OCI-LY7 (cell line): Measurements from ENCODE around the gene HIP1R. TPM values are rescaled to one million over a fixed set of nuclear protein-coding genes. Genes with fewer than 3 reads are reported as not detected.

Experiments
- BruUV-seq: library from RNA; stranded (reverse); fragments of 400-500 nt; replicated peaks from 2 replicates; lab custom pipeline; 2021; lab: Mats Ljungman, UMichigan
- CTCF ChIA-PET: fragments of 300-600 bp; sonication (Branson Sonifier 250); formaldehyde crosslinking; loops from one replicate; lab custom pipeline; 2022; ENCODE audit warnings: antibody characterized with exemption; ENCODE audit not compliant: unreplicated experiment; lab: Charles Lee
- POLR2A ChIA-PET: fragments of 300-600 bp; sonication (Branson Sonifier 250); formaldehyde crosslinking; loops from one replicate; lab custom pipeline; 2022; ENCODE audit warnings: antibody characterized with exemption; lab: Charles Lee
- DNase-seq: peaks from one replicate; pipeline ENCODE4 v3.0.0-alpha.2; 2015; ENCODE audit warnings: low spot score
- H2AFZ ChIP-seq: fragments of 200-600 bp; sonication (generic), shearing (Covaris generic); 2 replicates; pipeline ENCODE4 v1.6.1; 2014; ENCODE audit warnings: mild to moderate bottlenecking, antibody characterized with exemption, low read length, moderate library complexity
- H3K27ac ChIP-seq: fragments of 200-600 bp; sonication (generic); 2 replicates; pipeline ENCODE4 v1.5.1; 2014; ENCODE audit warnings: mixed run types, low read depth, mild to moderate bottlenecking, moderate library complexity, low read length, inconsistent platforms; ENCODE audit not compliant: poor library complexity, severe bottlenecking
- H3K36me3 ChIP-seq: fragments of 200-600 bp; sonication (generic); 2 replicates; pipeline ENCODE4 v1.6.1; 2014; ENCODE audit warnings: mild to moderate bottlenecking, antibody characterized with exemption, low read length, moderate library complexity, mixed read lengths; ENCODE audit not compliant: insufficient read depth
- H3K4me1 ChIP-seq: fragments of 200-600 bp; sonication (generic); 2 replicates; pipeline ENCODE4 v1.5.1; 2014; ENCODE audit warnings: mild to moderate bottlenecking, low read length; ENCODE audit not compliant: insufficient read depth, poor library complexity, severe bottlenecking
- H3K4me2 ChIP-seq: fragments of 200-600 bp; sonication (generic); 2 replicates; pipeline ENCODE4 v1.6.1; 2014; ENCODE audit warnings: mild to moderate bottlenecking, low read length
- H3K4me3 ChIP-seq: fragments of 200-600 bp; sonication (generic); 2 replicates; pipeline ENCODE4 v1.5.1; 2014; ENCODE audit warnings: mild to moderate bottlenecking, low read depth, low read length; ENCODE audit not compliant: poor library complexity, severe bottlenecking
- H3K79me2 ChIP-seq: fragments of 200-600 bp; sonication (generic); 2 replicates; pipeline ENCODE4 v1.6.1; 2016; ENCODE audit warnings: low read depth, mild to moderate bottlenecking, low read length, moderate library complexity, mixed read lengths; ENCODE audit not compliant: insufficient read depth
- H3K9me2 ChIP-seq: fragments of 200-600 bp; sonication (generic); 2 replicates; pipeline ENCODE4 v1.6.1; 2016; ENCODE audit warnings: mild to moderate bottlenecking, low read length, mixed read lengths; ENCODE audit not compliant: insufficient read depth
- H3K9me3 ChIP-seq: fragments of 200-600 bp; sonication (generic); 2 replicates; pipeline ENCODE4 v1.6.1; 2014; ENCODE audit warnings: mild to moderate bottlenecking, mixed run types, low read length, mixed read lengths
- H4K20me1 ChIP-seq: fragments of 200-600 bp; sonication (generic); 2 replicates; pipeline ENCODE4 v1.6.1; 2014; ENCODE audit warnings: mild to moderate bottlenecking, antibody characterized with exemption, low read length, moderate library complexity, mixed read lengths; ENCODE audit not compliant: insufficient read depth
- CTCF ChIP-seq: fragments of 200-600 bp; sonication (generic); conservative IDR thresholded peaks from 2 replicates; pipeline ENCODE4 v1.5.1; 2014; ENCODE audit warnings: mild to moderate bottlenecking, antibody characterized with exemption, low read length, moderate library complexity, mixed read lengths
- EZH2phosphoT487 ChIP-seq: fragments of 200-600 bp; sonication (generic); IDR thresholded peaks from 2 replicates; pipeline ENCODE4 v1.6.1; 2018; ENCODE audit warnings: low read depth, borderline replicate concordance, mild to moderate bottlenecking, mixed run types, antibody characterized with exemption, low read length, moderate library complexity, mixed read lengths
- intact Hi-C: fragments of 100-400 bp; cut with micrococcal nuclease; formaldehyde crosslinking; loops from one replicate; pipeline ENCODE4 v1.10.0; 2022; ENCODE audit not compliant: unreplicated experiment
- total RNA-seq, 2 experiments: library from RNA; depleted of rRNA in 1 of 2; stranded (reverse); fragments of >200 nt in 1 of 2; shearing (Covaris generic) in 1 of 2; gene quantifications; 2 replicates each; pipeline ENCODE4 v1.2.3, GENCODE V29; 2014 to 2022

Gene HIP1R
- total RNA-seq, 2 experiments from 2014 or later = 56.5 to 66.4 TPM

DNA sequence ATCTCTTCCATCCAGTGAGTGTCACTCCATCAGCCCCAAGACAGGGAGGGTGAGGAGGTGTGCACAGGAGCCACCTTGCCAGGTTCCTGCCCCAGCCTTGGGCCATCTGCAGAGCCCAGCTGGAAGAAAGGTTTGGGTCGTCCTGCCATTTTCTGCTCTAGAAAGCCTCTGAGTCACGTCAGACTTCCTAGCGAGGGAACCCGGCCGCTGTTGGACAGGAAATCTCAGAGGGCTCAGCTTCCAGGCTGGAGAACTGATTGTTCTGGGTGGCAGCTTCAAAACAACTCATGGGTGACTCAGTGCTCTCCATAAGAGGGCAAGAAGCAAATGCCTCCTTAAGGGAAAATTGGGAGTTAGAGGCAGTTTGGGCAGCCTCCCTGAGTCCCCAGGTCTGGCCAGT, 16.6 kb downstream of the HIP1R start:
- DNase-seq = no peak
- Histone ChIP-seq H3K36me3 (peaks cover 38% of the 10 kb centered on the region), H3K27ac (no peak overlapping the region), H2AFZ (no peak overlapping the region), H3K9me2 (no peaks in the 10 kb centered on the region), H3K4me3 (no peak overlapping the region), H3K9me3 (no peaks in the 10 kb centered on the region), H3K4me1 (no peaks in the 10 kb centered on the region), H4K20me1 (no peaks in the 10 kb centered on the region), H3K79me2 (no peaks in the 10 kb centered on the region), H3K4me2 (no peak overlapping the region)
- CTCF ChIA-PET = no interaction called here
- POLR2A ChIA-PET = no interaction called here
- TF ChIP-seq EZH2phosphoT487 = no peak
- no peak for TF ChIP-seq CTCF
- BruUV-seq = no TSS peak
- intact Hi-C loops = no loop called here

- intact Hi-C loops = no loop called here
- H3K36me3 ChIP-seq = peaks cover 44% of the 10 kb centered on the region
- CTCF ChIA-PET = no interaction called here
Observed at GRCh38 chr12:122852336-122853275, 17.3 kb downstream of the HIP1R start.

More at GRCh38 chr12:122852336-122853275, 17.3 kb downstream of the HIP1R start:
- H2AFZ ChIP-seq = no peak overlapping the region
- no peaks in the 10 kb centered on the region for H4K20me1 ChIP-seq
- TF ChIP-seq EZH2phosphoT487 (no peak), CTCF (no peak)
- no peaks in the 10 kb centered on the region for H3K9me3 ChIP-seq
- no peak overlapping the region for H3K4me2 ChIP-seq
- no TSS peak for BruUV-seq
- DNase-seq = no peak
- H3K9me2 ChIP-seq = no peaks in the 10 kb centered on the region
- H3K4me1 ChIP-seq = no peaks in the 10 kb centered on the region
- H3K4me3 ChIP-seq = no peak overlapping the region
- H3K79me2 ChIP-seq = no peaks in the 10 kb centered on the region
- H3K27ac ChIP-seq = no peak overlapping the region
- POLR2A ChIA-PET = no interaction called here
